ENCODE measurements around the gene ATP5PD. TPM values are rescaled to one million over a fixed set of nuclear protein-coding genes. Genes with fewer than 3 reads are reported as not detected.
A peak's percentile ranks its signal among the peaks of the same experiment; 100 is the strongest.
"Not testable (repeated sequence)": the region's sequence is repeated elsewhere in the genome, so short reads cannot be mapped to it uniquely, and the experiment has no call there.

Gene ATP5PD
- total RNA-seq, 1 experiment from 2014 or later = 289 TPM

DNA sequence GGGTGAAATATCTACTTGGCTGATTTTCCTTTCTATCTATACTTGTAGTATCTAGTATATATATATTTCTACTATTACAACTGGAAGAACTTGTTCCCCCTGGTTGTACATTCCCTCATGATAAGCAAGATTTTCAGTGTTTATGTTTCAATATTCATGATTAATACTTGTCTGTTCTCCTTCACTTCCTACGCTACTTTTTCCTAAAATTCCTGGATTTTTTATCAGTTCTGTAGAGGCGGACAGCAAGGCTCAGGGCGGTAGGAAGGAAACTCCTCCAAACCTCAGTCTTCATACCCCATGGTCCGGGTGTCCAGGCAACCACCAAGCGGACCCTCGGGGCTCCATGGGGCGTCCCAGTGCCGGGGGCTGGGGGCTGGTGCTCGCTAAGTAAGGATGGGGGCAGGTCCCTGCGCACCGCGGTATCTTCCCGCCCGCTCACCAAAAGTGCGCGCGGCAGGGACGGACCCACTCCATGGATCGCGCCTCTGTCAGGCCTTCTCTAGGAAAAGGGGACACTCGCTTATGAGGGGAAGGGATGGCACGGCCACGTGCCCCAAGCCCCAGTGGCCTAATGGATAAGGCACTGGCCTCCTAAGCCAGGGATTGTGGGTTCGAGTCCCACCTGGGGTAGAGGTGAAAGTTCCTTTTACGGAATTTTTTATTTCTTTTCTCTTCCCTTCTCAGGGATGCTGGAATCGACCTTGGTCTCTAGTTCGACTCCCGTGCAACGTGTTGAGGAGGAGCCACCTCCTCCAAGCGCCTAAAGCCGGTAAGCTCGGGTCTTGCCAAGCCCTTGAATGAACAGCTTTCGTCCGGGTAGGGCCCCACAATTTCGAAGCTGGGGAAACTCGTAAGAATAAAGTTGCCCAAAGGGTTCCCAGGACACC, 13.2 kb downstream of the ATP5PD start:
- BruUV-seq (replicated peaks) = no TSS peak
- intact Hi-C loops (cut with micrococcal nuclease; ENCODE audit: unreplicated experiment) = loop anchor here (2.0 to 5.0 kb wide), 2 partner anchors 59 to 71 kb away; no protein-coding TSS in a partner anchor
- Mint-ChIP-seq H3K27me3 (ENCODE audit: unreplicated experiment) (peaks cover 16% of the 10 kb centered on the region), H3K27ac (ENCODE audit: unreplicated experiment) (peak overlapping the region; percentile 100), H3K9me3 (ENCODE audit: low read depth, unreplicated experiment) (no peaks in the 10 kb centered on the region), H3K36me3 (ENCODE audit: insufficient read depth, unreplicated experiment) (peaks cover 47% of the 10 kb centered on the region), H3K4me1 (ENCODE audit: low read depth, unreplicated experiment) (peaks cover 30% of the 10 kb centered on the region), H3K4me3 (ENCODE audit: low read depth, unreplicated experiment) (peak overlapping the region; percentile 97)
- CTCF ChIA-PET = interaction anchor here (0.6 to 3.6 kb wide), 4 partner anchors 21 to 160 kb away, joined by 3 to 31 read pairs (median 4); partner anchors contain the start of gene MRPL58
- TF ChIP-seq, protein P1, sequence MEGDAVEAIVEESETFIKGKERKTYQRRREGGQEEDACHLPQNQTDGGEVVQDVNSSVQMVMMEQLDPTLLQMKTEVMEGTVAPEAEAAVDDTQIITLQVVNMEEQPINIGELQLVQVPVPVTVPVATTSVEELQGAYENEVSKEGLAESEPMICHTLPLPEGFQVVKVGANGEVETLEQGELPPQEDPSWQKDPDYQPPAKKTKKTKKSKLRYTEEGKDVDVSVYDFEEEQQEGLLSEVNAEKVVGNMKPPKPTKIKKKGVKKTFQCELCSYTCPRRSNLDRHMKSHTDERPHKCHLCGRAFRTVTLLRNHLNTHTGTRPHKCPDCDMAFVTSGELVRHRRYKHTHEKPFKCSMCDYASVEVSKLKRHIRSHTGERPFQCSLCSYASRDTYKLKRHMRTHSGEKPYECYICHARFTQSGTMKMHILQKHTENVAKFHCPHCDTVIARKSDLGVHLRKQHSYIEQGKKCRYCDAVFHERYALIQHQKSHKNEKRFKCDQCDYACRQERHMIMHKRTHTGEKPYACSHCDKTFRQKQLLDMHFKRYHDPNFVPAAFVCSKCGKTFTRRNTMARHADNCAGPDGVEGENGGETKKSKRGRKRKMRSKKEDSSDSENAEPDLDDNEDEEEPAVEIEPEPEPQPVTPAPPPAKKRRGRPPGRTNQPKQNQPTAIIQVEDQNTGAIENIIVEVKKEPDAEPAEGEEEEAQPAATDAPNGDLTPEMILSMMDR (IDR thresholded peaks at IDR 0.05; ENCODE audit: unreplicated experiment) = no peak
- peak; percentile 98 for DNase-seq

DNA sequence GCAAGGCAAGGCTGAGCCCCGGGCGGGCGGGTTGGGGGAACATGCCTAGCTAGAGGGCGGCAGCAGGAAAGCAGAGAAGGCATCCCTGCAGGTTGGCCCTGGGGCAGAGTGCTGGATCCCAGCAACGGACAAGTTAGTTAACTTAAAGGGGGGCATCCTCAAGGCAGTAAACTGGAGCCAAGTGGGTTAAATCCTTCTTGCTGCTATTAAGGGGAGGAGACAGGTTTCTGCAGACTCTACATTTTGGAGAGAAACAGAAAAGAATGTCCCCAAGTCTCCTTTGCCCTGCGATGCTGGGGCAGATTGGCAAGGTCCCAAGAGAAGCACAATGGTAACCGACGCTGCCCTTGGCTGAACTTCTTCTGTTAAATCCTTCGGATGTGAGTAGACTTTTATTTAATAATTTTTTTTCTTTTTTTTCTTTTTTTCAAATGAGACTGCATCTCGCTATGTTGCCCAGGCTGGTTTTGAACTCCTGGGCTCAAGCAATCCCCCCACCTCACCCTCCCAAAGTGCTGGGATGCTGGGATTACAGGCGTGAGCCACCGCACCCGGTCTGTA, 14.0 kb downstream of the ATP5PD start:
- Mint-ChIP-seq H3K9me3 (ENCODE audit: low read depth, unreplicated experiment) (no peaks in the 10 kb centered on the region), H3K36me3 (ENCODE audit: insufficient read depth, unreplicated experiment) (peaks cover 42% of the 10 kb centered on the region), H3K4me1 (ENCODE audit: low read depth, unreplicated experiment) (peaks cover 30% of the 10 kb centered on the region), H3K27me3 (ENCODE audit: unreplicated experiment) (peaks cover 16% of the 10 kb centered on the region), H3K27ac (ENCODE audit: unreplicated experiment) (peak overlapping the region; percentile 100), H3K4me3 (ENCODE audit: low read depth, unreplicated experiment) (peak overlapping the region; percentile 97)
- DNase-seq = no peak
- TF ChIP-seq, protein P1 (IDR thresholded peaks at IDR 0.05; ENCODE audit: unreplicated experiment) = no peak
- intact Hi-C loops (cut with micrococcal nuclease; ENCODE audit: unreplicated experiment) = loop anchor here (5.0 kb wide), 1 partner anchor 70 kb away; no protein-coding TSS in a partner anchor
- CTCF ChIA-PET = interaction anchor here (0.6 to 1.2 kb wide), 2 partner anchors 17 to 81 kb away, joined by 3 to 4 read pairs; no protein-coding TSS in a partner anchor
- no TSS peak for BruUV-seq (replicated peaks)

DNA sequence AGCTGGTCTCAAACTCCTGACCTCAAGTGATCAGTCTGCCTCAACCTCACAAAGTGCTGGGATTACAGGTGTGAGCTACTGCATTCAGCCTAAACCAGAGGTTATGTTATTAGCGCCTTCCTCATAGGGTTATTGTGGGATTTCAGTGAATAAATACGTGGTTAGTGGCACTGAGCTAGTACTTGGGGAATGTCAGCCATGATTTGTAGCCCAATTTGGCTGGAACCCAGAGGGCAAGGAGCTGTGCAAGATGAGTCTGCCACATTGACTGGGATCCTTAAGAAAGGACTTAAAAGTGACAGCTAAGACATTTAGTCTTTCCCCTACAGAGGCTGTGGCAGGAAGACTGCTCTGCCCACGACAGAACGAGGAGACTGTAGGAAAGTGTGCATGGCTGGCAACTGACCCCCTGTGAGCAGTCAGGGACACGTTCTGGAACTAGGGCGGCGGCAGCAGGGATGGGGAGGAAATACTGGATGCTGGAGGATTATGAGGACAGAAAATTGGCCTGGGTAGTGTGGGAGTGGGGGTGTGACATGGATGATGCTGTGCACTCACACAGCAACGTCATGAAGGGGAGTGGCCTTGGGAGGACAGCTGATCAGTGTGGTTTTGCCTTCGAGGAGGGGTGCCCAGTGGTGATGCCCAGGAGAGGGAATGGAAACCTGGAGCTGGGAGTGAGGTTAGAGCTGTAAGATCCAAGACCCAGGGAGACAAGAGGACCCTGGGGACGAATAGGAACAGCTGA, 14.6 kb downstream of the ATP5PD start:
- intact Hi-C loops (cut with micrococcal nuclease; ENCODE audit: unreplicated experiment) = loop anchor here (5.0 kb wide), 1 partner anchor 70 kb away; no protein-coding TSS in a partner anchor
- Mint-ChIP-seq H3K36me3 (ENCODE audit: insufficient read depth, unreplicated experiment) (peaks cover 42% of the 10 kb centered on the region), H3K27ac (ENCODE audit: unreplicated experiment) (peak overlapping the region; percentile 68), H3K4me1 (ENCODE audit: low read depth, unreplicated experiment) (peaks cover 30% of the 10 kb centered on the region), H3K4me3 (ENCODE audit: low read depth, unreplicated experiment) (peak overlapping the region; percentile 68), H3K9me3 (ENCODE audit: low read depth, unreplicated experiment) (no peaks in the 10 kb centered on the region), H3K27me3 (ENCODE audit: unreplicated experiment) (peaks cover 16% of the 10 kb centered on the region)
- CTCF ChIA-PET = interaction anchor here (0.6 to 1.2 kb wide), 4 partner anchors 16 to 287 kb away, joined by 3 to 6 read pairs (median 4); no protein-coding TSS in a partner anchor
- TF ChIP-seq, protein P1 (IDR thresholded peaks at IDR 0.05; ENCODE audit: unreplicated experiment) = no peak
- no TSS peak for BruUV-seq (replicated peaks)
- peak; percentile 65 for DNase-seq

DNA sequence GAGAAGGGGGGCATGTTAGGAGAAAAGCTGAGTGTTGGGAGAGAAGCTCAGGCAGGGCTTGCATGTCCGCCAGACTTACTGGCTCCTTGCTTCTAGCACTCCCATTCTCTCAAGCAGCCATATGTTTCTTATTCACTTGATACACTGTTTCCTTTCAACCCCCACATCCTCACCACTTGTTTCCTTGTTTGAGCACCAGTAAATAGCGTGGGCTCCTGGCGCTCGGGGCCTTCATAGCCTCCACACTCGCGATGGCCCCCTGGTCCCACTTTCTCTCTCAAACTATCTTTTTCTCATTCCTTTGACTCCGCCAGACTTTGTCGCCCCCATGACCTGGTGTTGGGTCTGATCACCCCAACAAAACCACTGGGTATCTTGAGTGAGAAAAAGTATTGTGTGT, 16.6 kb downstream of the ATP5PD start:
- Mint-ChIP-seq H3K27ac (ENCODE audit: unreplicated experiment) (no peak overlapping the region), H3K9me3 (ENCODE audit: low read depth, unreplicated experiment) (no peaks in the 10 kb centered on the region)
- intact Hi-C loops (cut with micrococcal nuclease; ENCODE audit: unreplicated experiment) = loop anchor here (5.0 kb wide), 1 partner anchor 68 kb away; no protein-coding TSS in a partner anchor

DNA sequence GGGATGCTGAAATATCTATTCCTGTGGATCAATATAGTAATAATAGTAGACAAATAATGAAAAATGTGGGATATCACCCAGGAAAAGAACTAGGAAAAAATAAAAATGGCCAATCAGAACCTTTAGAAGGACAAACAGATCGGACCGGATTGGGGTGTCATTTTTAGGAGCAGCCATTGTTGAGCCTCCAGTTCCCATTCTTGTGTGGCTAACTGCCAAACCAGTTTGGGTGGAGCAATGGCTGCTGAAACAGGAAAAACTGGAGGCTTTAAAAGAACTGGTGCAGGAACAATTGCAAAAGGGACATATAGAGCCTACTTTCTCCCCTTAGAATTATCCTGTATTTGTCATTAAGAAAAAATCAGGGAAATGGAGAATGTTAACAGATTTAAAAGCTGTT, 20.1 kb downstream of the ATP5PD start:
- H3K36me3 Mint-ChIP-seq (ENCODE audit: insufficient read depth, unreplicated experiment); intact Hi-C loops (cut with micrococcal nuclease; ENCODE audit: unreplicated experiment); BruUV-seq (replicated peaks); H3K27ac Mint-ChIP-seq (ENCODE audit: unreplicated experiment); H3K4me1 Mint-ChIP-seq (ENCODE audit: low read depth, unreplicated experiment); CTCF ChIA-PET; H3K9me3 Mint-ChIP-seq (ENCODE audit: low read depth, unreplicated experiment); H3K4me3 Mint-ChIP-seq (ENCODE audit: low read depth, unreplicated experiment); H3K27me3 Mint-ChIP-seq (ENCODE audit: unreplicated experiment): not testable (repeated sequence)
- peak; percentile 15 for DNase-seq

More for the DNA sequence above, 16.6 kb downstream of the ATP5PD start:
- TF ChIP-seq, protein P1 (IDR thresholded peaks at IDR 0.05; ENCODE audit: unreplicated experiment) = no peak
- no TSS peak for BruUV-seq (replicated peaks)
- H3K4me3 Mint-ChIP-seq (ENCODE audit: low read depth, unreplicated experiment) = no peak overlapping the region
- peaks cover 14% of the 10 kb centered on the region for H3K27me3 Mint-ChIP-seq (ENCODE audit: unreplicated experiment)
- H3K4me1 Mint-ChIP-seq (ENCODE audit: low read depth, unreplicated experiment) = peaks cover 34% of the 10 kb centered on the region
- DNase-seq = no peak
- peaks cover 27% of the 10 kb centered on the region for H3K36me3 Mint-ChIP-seq (ENCODE audit: insufficient read depth, unreplicated experiment)
- CTCF ChIA-PET = no interaction called here

DNA sequence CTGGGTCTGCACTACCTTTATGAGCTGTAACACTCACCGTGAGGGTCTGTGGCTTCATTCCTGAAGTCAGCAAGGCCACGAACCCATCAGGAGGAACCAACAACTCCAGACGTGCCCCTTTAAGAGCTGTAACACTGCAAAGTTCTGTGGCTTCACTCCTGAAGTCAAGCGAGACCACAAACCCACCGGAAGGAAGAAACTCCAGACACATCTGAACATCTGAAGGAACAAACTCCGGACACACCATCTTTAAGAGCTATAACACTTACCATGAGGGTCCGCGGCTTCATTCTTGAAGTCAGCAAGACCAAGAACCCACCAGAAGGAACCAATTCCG, 21.4 kb downstream of the ATP5PD start:
- intact Hi-C loops (cut with micrococcal nuclease; ENCODE audit: unreplicated experiment); H3K9me3 Mint-ChIP-seq (ENCODE audit: low read depth, unreplicated experiment); H3K4me1 Mint-ChIP-seq (ENCODE audit: low read depth, unreplicated experiment); H3K27ac Mint-ChIP-seq (ENCODE audit: unreplicated experiment); CTCF ChIA-PET; H3K4me3 Mint-ChIP-seq (ENCODE audit: low read depth, unreplicated experiment); DNase-seq; H3K27me3 Mint-ChIP-seq (ENCODE audit: unreplicated experiment); H3K36me3 Mint-ChIP-seq (ENCODE audit: insufficient read depth, unreplicated experiment); BruUV-seq (replicated peaks): not testable (repeated sequence)
